ENCODE data around the gene CACNA1B. TPM values are rescaled to one million over a fixed set of nuclear protein-coding genes. Genes with fewer than 3 reads are reported as not detected.

Gene CACNA1B
- total and polyA plus RNA-seq, 2 donors (not counting 1 experiment from before 2014, with no cell fraction given) = 0.15 TPM; not detected in 1

GRCh38 chr9:138070815-138071214, 193.2 kb downstream of the CACNA1B start:
- no peaks in the 10 kb centered on the region for H3K4me1 Mint-ChIP-seq
- Histone ChIP-seq H2AFZ (ENCODE audit: insufficient read depth, low read depth, low read length, poor library complexity, severe bottlenecking) (no peak overlapping the region), H3K9ac (ENCODE audit: low read length) (no peak overlapping the region), H3K4me2 (replicated peaks; ENCODE audit: low read depth, low read length, poor library complexity, severe bottlenecking) (no peak overlapping the region), H4K20me1 (ENCODE audit: control insufficient read depth, insufficient read depth, low read length, poor library complexity, severe bottlenecking) (no peaks in the 10 kb centered on the region), H3K4me1 (ENCODE audit: control insufficient read depth in 2 of 2, insufficient read depth in 2 of 2, low read length in 2 of 2) (no peaks in the 10 kb centered on the region), H3K79me2 (ENCODE audit: control insufficient read depth, insufficient read depth, low read length) (no peaks in the 10 kb centered on the region), H3K27ac (ENCODE audit: low read length in 2 of 2) (no peak overlapping the region), H3K36me3 (replicated peaks in 1 of 2; ENCODE audit: control extremely low read depth in 1 of 2, control insufficient read depth in 1 of 2, extremely low read depth in 1 of 2, insufficient read depth in 2 of 2, low read length in 1 of 2) (no peaks in the 10 kb centered on the region), H3K4me3 (ENCODE audit: control extremely low read depth in 1 of 5, extremely low read depth in 1 of 5, insufficient read depth in 1 of 5, low read depth in 2 of 5, low read length in 4 of 5) (no peak overlapping the region), H3K27me3 (replicated peaks in 1 of 4; ENCODE audit: control extremely low read depth in 1 of 4, control insufficient read depth in 3 of 4, insufficient read depth in 4 of 4, low read length in 3 of 4) (peaks cover 0 to 3% (median 0%) of the 10 kb centered on the region in 4 experiments), H3K9me3 (ENCODE audit: control extremely low read depth in 1 of 3, control insufficient read depth in 2 of 3, insufficient read depth in 1 of 3, low read length in 2 of 3) (no peaks in the 10 kb centered on the region)
- H3K27me3 Mint-ChIP-seq = peaks cover 18% of the 10 kb centered on the region
- DNase-seq = no peak
- ATAC-seq (ENCODE audit: low read depth) = no peak
- 95% methylated on average over 6 of the region's 8 CpGs for WGBS (ENCODE audit: insufficient coverage)
- no peak overlapping the region for H3K27ac Mint-ChIP-seq
- H3K9me3 Mint-ChIP-seq (ENCODE audit: insufficient read depth) = no peaks in the 10 kb centered on the region
- ChIA-PET CTCF (no interaction called here), POLR2A (no interaction called here)
- TF ChIP-seq EZH2 (IDR thresholded peaks at IDR 0.05; ENCODE audit: borderline replicate concordance, insufficient read depth, low read depth, low read length, poor library complexity, severe bottlenecking) = no peak
- intact Hi-C loops (cut with micrococcal nuclease) = no loop called here
- H3K4me3 Mint-ChIP-seq = no peak overlapping the region

GRCh38 chr9:138071292-138071691, 193.7 kb downstream of the CACNA1B start:
- DNase-seq (no peak), ATAC-seq (ENCODE audit: low read depth) (no peak)
- no peaks in the 10 kb centered on the region for H3K36me3 ChIP-seq (replicated peaks in 1 of 2; ENCODE audit: control extremely low read depth in 1 of 2, control insufficient read depth in 1 of 2, extremely low read depth in 1 of 2, insufficient read depth in 2 of 2, low read length in 1 of 2)
- H3K4me1 ChIP-seq (ENCODE audit: control insufficient read depth in 2 of 2, insufficient read depth in 2 of 2, low read length in 2 of 2) = no peaks in the 10 kb centered on the region
- H3K4me3 ChIP-seq (ENCODE audit: control extremely low read depth in 1 of 5, extremely low read depth in 1 of 5, insufficient read depth in 1 of 5, low read depth in 2 of 5, low read length in 4 of 5) = no peak overlapping the region
- POLR2A ChIA-PET = no interaction called here
- WGBS (ENCODE audit: insufficient coverage) = 92% methylated on average over 11 of the region's 14 CpGs
- Mint-ChIP-seq H3K27ac (no peak overlapping the region), H3K4me3 (no peak overlapping the region), H3K9me3 (ENCODE audit: insufficient read depth) (no peaks in the 10 kb centered on the region), H3K27me3 (peaks cover 18% of the 10 kb centered on the region), H3K4me1 (no peaks in the 10 kb centered on the region)
- TF ChIP-seq EZH2 (IDR thresholded peaks at IDR 0.05; ENCODE audit: borderline replicate concordance, insufficient read depth, low read depth, low read length, poor library complexity, severe bottlenecking) (no peak), CTCF (IDR thresholded peaks at IDR 0.05) (no peak)
- H3K9ac ChIP-seq (ENCODE audit: low read length) = no peak overlapping the region
- intact Hi-C loops (cut with micrococcal nuclease) = no loop called here
- CTCF ChIA-PET = no interaction called here
- H4K20me1 ChIP-seq (ENCODE audit: control insufficient read depth, insufficient read depth, low read length, poor library complexity, severe bottlenecking) = no peaks in the 10 kb centered on the region
- no peaks in the 10 kb centered on the region for H3K79me2 ChIP-seq (ENCODE audit: control insufficient read depth, insufficient read depth, low read length)
- H3K9me3 ChIP-seq (ENCODE audit: control extremely low read depth in 1 of 3, control insufficient read depth in 2 of 3, insufficient read depth in 1 of 3, low read length in 2 of 3) = no peaks in the 10 kb centered on the region
- H2AFZ ChIP-seq (ENCODE audit: insufficient read depth, low read depth, low read length, poor library complexity, severe bottlenecking) = no peak overlapping the region
- no peak overlapping the region for H3K27ac ChIP-seq (ENCODE audit: low read length in 2 of 2)
- peaks cover 0 to 3% (median 0%) of the 10 kb centered on the region in 4 experiments for H3K27me3 ChIP-seq (replicated peaks in 1 of 4; ENCODE audit: control extremely low read depth in 1 of 4, control insufficient read depth in 3 of 4, insufficient read depth in 4 of 4, low read length in 3 of 4)
- no peak overlapping the region for H3K4me2 ChIP-seq (replicated peaks; ENCODE audit: low read depth, low read length, poor library complexity, severe bottlenecking)
